Measurements from ENCODE around the gene HOXD4.

HOXD4 gene

DNA sequence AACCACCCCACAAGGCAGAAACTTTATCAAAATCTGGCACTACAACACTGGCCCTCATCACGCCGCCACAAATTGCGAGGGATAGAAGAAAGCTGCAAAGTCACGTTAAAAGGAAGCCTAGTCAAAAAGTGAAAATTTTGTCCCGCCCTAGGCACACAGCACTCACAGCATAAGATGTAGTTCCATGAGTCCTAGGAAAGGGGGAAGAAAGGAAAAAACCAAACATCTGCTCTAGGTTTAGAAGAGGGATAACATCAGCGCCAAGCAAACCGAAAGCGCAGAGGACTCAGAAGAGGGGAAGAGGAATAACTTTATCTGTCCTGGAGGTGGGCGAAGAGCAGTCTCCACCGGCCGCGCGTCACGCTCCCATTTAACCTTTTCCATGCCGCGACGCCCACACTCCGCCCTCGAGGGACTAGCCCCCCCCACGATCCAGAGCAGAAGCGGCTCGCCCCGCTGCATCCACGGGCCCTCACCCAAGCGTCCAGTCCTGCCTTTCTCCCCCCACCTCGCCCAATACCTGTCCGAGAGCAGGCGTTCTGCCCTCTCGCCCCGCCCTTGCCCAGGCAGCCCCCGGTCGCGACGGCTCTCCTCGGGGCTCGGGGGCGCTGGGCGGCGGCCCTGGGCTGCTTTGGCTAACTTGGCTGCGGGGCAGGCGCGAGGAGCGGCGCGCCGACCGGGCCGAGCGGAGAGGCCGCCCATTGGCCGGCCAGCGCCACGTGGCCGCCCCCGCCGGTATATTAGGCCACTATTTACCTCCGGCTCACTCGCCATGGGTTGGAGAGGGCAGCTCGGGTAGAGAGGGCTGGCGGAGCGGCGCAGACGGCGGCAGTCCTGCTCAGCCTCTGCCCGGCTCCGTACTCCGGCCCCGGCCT, 36.8 kb downstream of the HOXD4 start, which contains the start of gene HOXD1:
TSS of gene HOXD1 (plus strand) at position 770 of the 875 bp plus-strand sequence. CDS start 134 bp downstream, outside the sequence.
- no peak for DNase-seq (ENCODE audit: low read depth, low spot score)

DNA sequence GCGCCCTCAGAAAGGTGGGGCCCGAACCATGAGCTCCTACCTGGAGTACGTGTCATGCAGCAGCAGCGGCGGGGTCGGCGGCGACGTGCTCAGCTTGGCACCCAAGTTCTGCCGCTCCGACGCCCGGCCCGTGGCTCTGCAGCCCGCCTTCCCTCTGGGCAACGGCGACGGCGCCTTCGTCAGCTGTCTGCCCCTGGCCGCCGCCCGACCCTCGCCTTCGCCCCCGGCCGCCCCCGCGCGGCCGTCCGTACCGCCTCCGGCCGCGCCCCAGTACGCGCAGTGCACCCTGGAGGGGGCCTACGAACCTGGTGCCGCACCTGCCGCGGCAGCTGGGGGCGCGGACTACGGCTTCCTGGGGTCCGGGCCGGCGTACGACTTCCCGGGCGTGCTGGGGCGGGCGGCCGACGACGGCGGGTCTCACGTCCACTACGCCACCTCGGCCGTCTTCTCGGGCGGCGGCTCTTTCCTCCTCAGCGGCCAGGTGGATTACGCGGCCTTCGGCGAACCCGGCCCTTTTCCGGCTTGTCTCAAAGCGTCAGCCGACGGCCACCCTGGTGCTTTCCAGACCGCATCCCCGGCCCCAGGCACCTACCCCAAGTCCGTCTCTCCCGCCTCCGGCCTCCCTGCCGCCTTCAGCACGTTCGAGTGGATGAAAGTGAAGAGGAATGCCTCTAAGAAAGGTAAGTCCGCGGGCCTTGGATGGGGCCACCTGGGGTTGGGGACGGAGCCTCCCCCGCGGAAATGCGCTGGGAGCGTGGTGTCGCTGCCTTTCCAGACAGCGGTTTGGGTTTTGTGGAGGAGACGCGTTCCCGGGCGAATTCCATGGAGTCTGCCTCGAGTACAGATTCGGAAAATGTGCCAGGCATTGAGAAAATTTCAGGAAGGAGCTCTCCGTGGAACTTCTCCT, 37.7 kb downstream of the HOXD4 start:
- no peak for DNase-seq (ENCODE audit: low read depth, low spot score)

DNA sequence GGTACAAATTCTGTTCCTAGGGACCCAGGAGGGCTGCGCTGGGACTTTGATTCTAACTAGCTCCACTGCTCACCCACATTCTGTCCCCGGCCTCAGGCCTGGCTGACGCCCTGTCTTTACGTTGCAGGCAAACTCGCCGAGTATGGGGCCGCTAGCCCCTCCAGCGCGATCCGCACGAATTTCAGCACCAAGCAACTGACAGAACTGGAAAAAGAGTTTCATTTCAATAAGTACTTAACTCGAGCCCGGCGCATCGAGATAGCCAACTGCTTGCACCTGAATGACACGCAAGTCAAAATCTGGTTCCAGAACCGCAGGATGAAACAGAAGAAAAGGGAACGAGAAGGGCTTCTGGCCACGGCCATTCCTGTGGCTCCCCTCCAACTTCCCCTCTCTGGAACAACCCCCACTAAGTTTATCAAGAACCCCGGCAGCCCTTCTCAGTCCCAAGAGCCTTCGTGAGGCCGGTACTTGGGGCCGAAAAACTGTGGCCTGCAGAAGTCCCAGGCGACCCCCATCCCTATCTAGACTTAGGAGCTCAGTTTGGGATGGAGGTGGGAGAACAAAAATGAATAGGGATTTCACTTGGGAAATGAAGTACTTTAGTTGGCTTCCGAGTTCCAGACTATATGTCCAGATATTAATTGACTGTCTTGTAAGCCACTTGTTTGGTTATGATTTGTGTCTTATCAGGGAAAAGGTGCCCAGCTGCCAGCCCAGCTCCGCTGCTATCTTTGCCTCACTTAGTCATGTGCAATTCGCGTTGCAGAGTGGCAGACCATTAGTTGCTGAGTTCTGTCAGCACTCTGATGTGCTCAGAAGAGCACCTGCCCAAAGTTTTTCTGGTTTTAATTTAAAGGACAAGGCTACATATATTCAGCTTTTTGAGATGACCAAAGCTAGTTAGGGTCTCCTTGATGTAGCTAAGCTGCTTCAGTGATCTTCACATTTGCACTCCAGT, 38.6 kb downstream of the HOXD4 start:
- no peak for DNase-seq (ENCODE audit: low read depth, low spot score)

DNA sequence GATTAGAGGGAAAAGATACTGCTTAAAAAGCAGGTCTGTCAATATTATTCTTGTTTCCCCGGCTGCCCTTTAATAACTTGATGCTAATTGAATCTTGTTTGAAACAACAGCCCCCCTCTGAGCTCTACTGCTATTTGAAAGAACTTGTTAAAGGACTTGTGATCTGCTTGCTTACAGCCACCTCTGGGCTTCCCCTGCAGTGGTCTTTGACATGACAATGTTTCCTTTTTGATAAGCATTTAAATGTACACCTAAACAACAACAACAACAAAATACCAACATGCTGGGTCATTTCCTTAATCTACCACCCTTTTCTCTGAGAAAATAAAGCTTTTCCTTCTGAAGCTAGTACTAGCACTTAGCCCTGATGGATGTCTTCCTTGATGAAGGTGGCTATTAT, 41.0 kb downstream of the HOXD4 start:
- no peak for DNase-seq (ENCODE audit: low read depth, low spot score)

DNA sequence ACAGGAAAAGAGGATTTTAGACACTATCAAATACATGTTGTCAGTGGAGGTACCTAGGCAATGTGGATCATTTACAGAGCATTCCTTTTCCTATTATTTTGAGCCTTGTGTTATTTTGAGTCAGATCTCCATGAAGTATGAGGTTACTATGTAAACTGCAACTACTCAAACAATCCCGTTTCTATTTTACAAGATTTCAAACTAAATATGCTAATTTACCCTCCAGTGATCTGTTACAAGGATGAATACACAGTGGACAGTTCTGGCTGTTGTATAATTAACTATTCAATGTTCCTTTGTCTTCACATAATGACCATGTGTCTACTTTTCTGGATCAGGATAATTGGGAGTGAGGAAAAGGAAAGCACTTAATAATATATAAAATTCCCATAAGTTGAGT, 41.7 kb downstream of the HOXD4 start:
- DNase-seq (ENCODE audit: low read depth, low spot score): no peak

DNA sequence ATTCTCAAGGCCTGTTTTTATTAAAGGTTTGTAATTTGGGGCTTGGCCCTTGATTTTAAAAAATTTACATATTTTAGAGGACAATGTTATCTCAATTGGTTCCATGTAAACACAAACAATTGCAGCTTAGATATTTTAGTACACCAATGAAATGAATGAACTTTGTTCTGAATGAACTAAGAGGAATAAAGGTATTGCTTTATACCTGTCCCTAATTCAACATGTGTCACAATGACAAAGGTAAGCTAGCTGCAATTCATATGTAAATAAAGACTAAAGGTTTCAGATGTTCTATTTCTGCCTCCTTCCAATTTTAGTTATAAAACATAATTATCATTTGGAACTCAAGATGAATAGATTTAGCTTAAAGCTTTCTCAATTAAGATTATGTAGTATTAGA, 48.6 kb downstream of the HOXD4 start:
- no peak for DNase-seq (ENCODE audit: low read depth, low spot score)

DNA sequence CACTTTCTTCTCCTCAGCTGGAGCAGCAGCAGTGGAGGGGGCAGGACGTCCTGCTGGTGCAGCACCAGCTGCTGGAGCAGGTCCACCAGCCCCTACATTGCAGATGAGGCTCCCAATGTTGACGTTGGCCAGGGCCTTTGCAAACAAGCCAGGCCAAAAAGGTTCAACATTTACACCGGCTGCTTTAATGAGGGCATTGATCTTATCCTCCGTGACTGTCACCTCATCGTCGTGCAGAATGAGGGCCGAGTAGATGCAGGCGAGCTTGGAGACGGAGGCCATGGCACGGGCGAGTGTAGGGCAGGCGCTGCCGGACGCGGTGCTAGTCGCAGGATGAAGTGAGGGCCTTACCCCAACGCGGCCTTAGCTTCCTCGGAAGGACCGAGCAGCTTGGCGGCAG, 49.6 kb downstream of the HOXD4 start:
- DNase-seq (ENCODE audit: low read depth, low spot score): no peak

DNA sequence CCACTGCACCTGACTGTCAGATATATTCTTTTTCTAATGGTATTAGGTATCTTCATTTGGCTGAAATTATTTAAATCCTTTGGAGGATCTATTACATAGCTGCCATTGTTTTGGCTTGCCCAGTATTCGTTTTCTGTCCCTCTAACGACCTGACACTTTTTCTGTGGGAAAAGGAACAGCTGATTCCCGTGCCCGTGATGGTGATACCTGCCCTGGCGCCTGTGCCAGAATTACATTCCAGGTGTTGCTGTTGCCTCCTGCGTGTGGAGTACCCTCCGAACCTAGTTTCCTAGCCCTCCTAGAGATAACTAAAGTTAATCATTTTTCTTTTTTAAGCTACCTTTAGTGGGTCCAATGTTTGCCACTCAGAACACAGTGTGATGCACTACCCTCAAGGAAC, 51.1 kb downstream of the HOXD4 start:
- DNase-seq (ENCODE audit: low read depth, low spot score): no peak
